Cardiac muscle cell (in vitro differentiated cells and primary cell): Measurements from ENCODE around the gene SLC4A8. TPM values are rescaled to one million over a fixed set of nuclear protein-coding genes. Genes with fewer than 3 reads are reported as not detected.
A peak's percentile ranks its signal among the peaks of the same experiment; 100 is the strongest.

Source experiments
- DNase-seq, 2 donors: peaks; one replicate each; pipeline versions ENCODE4 v3.0.0 to v3.0.0-alpha.2; 2010 to 2017; ENCODE audit warnings: low read depth in 1 of 2, low spot score in 1 of 2
- H3K27ac ChIP-seq: fragments of 200-600 bp; sonication (generic); 2 replicates; pipeline ENCODE4 v1.5.1; 2016
- H3K27me3 ChIP-seq: fragments of 200-600 bp; sonication (generic); 2 replicates; pipeline ENCODE4 v1.6.0; 2016; ENCODE audit warnings: control low read depth
- H3K36me3 ChIP-seq: fragments of 200-600 bp; sonication (generic); 2 replicates; pipeline ENCODE4 v1.5.1; 2016; ENCODE audit warnings: control low read depth
- H3K4me1 ChIP-seq: fragments of 200-600 bp; sonication (generic); 2 replicates; pipeline ENCODE4 v1.8.1; 2017; ENCODE audit warnings: low read depth, mild to moderate bottlenecking, mixed run types
- H3K4me3 ChIP-seq: fragments of 200-600 bp; sonication (generic); 2 replicates; pipeline ENCODE4 v1.5.1; 2016; ENCODE audit warnings: mild to moderate bottlenecking
- H3K9me3 ChIP-seq: fragments of 200-600 bp; sonication (generic); 2 replicates; pipeline ENCODE4 v1.5.1; 2017; ENCODE audit warnings: low read depth, mild to moderate bottlenecking, control low read depth
- CTCF ChIP-seq: IDR thresholded peaks from 2 replicates; pipeline ENCODE4 v1.5.1; 2012; ENCODE audit warnings: low read depth, mild to moderate bottlenecking, low read length
- polyA plus RNA-seq: library from polyadenylated mRNA; unstranded; fragments of >200 nt; fragmentation: Nextera tagmentation; extraction: Ambion mirVana; gene quantifications from 2 replicates; pipeline ENCODE4 v1.2.1, GENCODE V29; 2016
- total RNA-seq: library from RNA; depleted of rRNA; stranded (reverse); fragments of >200 nt; gene quantifications from 2 replicates; pipeline ENCODE4 v1.2.3, GENCODE V29; 2016

The SLC4A8 gene
- total and polyA plus RNA-seq, 2 experiments from 2014 or later: 1.9 to 4.9 TPM

GRCh38 chr12:51413791-51414190, 10.8 kb upstream of the SLC4A8 start:
- no peaks in the 10 kb centered on the region for H3K27me3 ChIP-seq
- H3K36me3 ChIP-seq: no peaks in the 10 kb centered on the region
- no peaks in the 10 kb centered on the region for H3K9me3 ChIP-seq
- no peak overlapping the region for H3K27ac ChIP-seq
- H3K4me1 ChIP-seq: peaks cover 9% of the 10 kb centered on the region
- TF ChIP-seq CTCF: no peak
- no peak overlapping the region for H3K4me3 ChIP-seq
- DNase-seq: no peak

DNA sequence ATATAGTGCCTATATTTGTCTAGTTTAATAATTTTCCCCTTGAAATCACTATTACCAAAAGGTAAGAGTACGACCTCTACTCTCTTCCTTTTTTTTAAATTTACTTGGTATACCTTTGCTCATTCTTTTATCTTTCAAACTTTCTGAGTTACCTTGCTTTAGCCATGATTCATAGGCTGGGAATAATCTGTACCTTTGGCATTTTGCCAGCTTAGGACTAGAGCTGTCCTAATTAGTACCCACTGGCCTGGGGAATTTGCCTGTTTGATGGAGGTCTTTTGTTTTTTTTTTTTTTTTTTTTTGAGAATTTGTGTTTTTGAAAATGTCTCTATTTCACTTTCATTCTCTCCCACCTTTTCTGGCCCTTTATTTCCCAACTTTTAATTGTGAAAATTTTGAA, 8.7 kb upstream of the SLC4A8 start:
- Histone ChIP-seq H3K4me3 (no peak overlapping the region), H3K36me3 (no peaks in the 10 kb centered on the region), H3K27me3 (no peaks in the 10 kb centered on the region), H3K9me3 (no peaks in the 10 kb centered on the region), H3K4me1 (peaks cover 9% of the 10 kb centered on the region), H3K27ac (no peak overlapping the region)
- DNase-seq: peak in 1 of 2 donors; percentile 55
- TF ChIP-seq CTCF: no peak

GRCh38 chr12:51417826-51418225, 6.8 kb upstream of the SLC4A8 start:
- no peak for TF ChIP-seq CTCF
- H3K27ac ChIP-seq: peak overlapping the region; percentile 11
- peaks cover 9% of the 10 kb centered on the region for H3K4me1 ChIP-seq
- no peak overlapping the region for H3K4me3 ChIP-seq
- no peak for DNase-seq
- H3K9me3 ChIP-seq: no peaks in the 10 kb centered on the region
- no peaks in the 10 kb centered on the region for H3K27me3 ChIP-seq
- no peaks in the 10 kb centered on the region for H3K36me3 ChIP-seq

- TF ChIP-seq CTCF: no peak
- Histone ChIP-seq H3K4me1 (peaks cover 14% of the 10 kb centered on the region), H3K9me3 (no peaks in the 10 kb centered on the region), H3K27me3 (no peaks in the 10 kb centered on the region), H3K36me3 (no peaks in the 10 kb centered on the region), H3K4me3 (no peak overlapping the region), H3K27ac (no peak overlapping the region)
- peak in 1 of 2 donors; percentile 18 for DNase-seq
Measured at GRCh38 chr12:51419425-51420193, 5.0 kb upstream of the SLC4A8 start.

- H3K4me1 ChIP-seq: peaks cover 14% of the 10 kb centered on the region
- no peaks in the 10 kb centered on the region for H3K9me3 ChIP-seq
- H3K36me3 ChIP-seq: no peaks in the 10 kb centered on the region
- H3K27ac ChIP-seq: no peak overlapping the region
- peak; percentile 84 to 85 for DNase-seq
- no peak overlapping the region for H3K4me3 ChIP-seq
- no peaks in the 10 kb centered on the region for H3K27me3 ChIP-seq
- peak; percentile 71 for TF ChIP-seq CTCF
Measured at GRCh38 chr12:51421266-51421884, 3.3 kb upstream of the SLC4A8 start.
